Endothelial cell of umbilical vein (primary cell): ENCODE measurements around the gene NAA20. TPM values are rescaled to one million over a fixed set of nuclear protein-coding genes. Genes with fewer than 3 reads are reported as not detected.

Experiments
- BruUV-seq: library from RNA; stranded (reverse); fragments of 400-500 nt; replicated peaks from 2 replicates; lab custom pipeline; 2021; lab: Mats Ljungman, UMichigan
- CTCF ChIA-PET: fragments of 300-600, 350-600 bp; sonication (Branson Sonifier 250); formaldehyde crosslinking; loops from one replicate; lab custom pipeline; 2021; ENCODE audit warnings: antibody characterized with exemption, inconsistent platforms; lab: Charles Lee
- POLR2A ChIA-PET: fragments of 300-600, 350-600 bp; sonication (Branson Sonifier 250); formaldehyde crosslinking; loops from one replicate; lab custom pipeline; 2021; ENCODE audit warnings: antibody characterized with exemption, inconsistent platforms; lab: Charles Lee
- DNase-seq: peaks from one replicate; pipeline ENCODE4 v3.0.0-alpha.2; 2011; ENCODE audit warnings: low read depth, low spot score
- FAIRE-seq: peaks from 2 replicates; lab custom pipeline; 2011; peaks lifted over from hg19 to GRCh38; lab: Jason Lieb, UNC
- H2AFZ ChIP-seq: 2 replicates; pipeline ENCODE4 v1.6.0; 2012; ENCODE audit warnings: low read depth, low read length, control low read depth, inconsistent platforms
- H3K27ac ChIP-seq: 2 replicates; pipeline ENCODE4 v1.5.1; 2011; ENCODE audit warnings: low read depth, mild to moderate bottlenecking, control low read depth, low read length, moderate library complexity; ENCODE audit not compliant: insufficient read depth
- H3K27me3 ChIP-seq, 2 experiments: 2 replicates each; pipeline versions ENCODE4 v1.6.0 to v1.6.1; 2011; ENCODE audit warnings: low read length in 2 of 2, mixed read lengths in 1 of 2; ENCODE audit not compliant: control insufficient read depth in 2 of 2, insufficient read depth in 2 of 2
- H3K36me3 ChIP-seq, 2 experiments: 2 replicates in 1 of 2; 3 replicates in 1 of 2; pipeline ENCODE4 v1.5.1; 2011; ENCODE audit warnings: low read length in 2 of 2, mild to moderate bottlenecking in 1 of 2, moderate library complexity in 1 of 2; ENCODE audit not compliant: control insufficient read depth in 2 of 2, insufficient read depth in 2 of 2; ENCODE audit errors: extremely low read depth in 1 of 2
- H3K4me1 ChIP-seq: 3 replicates; pipeline ENCODE4 v1.5.1; 2011; ENCODE audit warnings: mild to moderate bottlenecking, low read length; ENCODE audit not compliant: control insufficient read depth, insufficient read depth; ENCODE audit errors: extremely low read depth
- H3K4me2 ChIP-seq: 2 replicates; pipeline ENCODE4 v1.6.1; 2011; ENCODE audit warnings: low read length, control low read depth, mixed read lengths; ENCODE audit not compliant: insufficient read depth
- H3K4me3 ChIP-seq, 3 experiments: fragments of 200-600 bp in 1 of 3; sonication (generic), shearing (Covaris generic) in 1 of 3; replicated peaks in 1 of 3; 2 replicates each; pipeline ENCODE4 v1.5.1; 2011 to 2016; ENCODE audit warnings: control low read depth in 3 of 3, low read length in 3 of 3, mild to moderate bottlenecking in 2 of 3, inconsistent platforms in 1 of 3, low read depth in 1 of 3, moderate library complexity in 1 of 3; ENCODE audit not compliant: insufficient read depth in 1 of 3
- H3K79me2 ChIP-seq: 2 replicates; pipeline ENCODE4 v1.6.0; 2012; ENCODE audit warnings: low read length, inconsistent platforms; ENCODE audit not compliant: control insufficient read depth, insufficient read depth
- H3K9ac ChIP-seq: replicated peaks from 2 replicates; pipeline ENCODE3; 2011; ENCODE audit warnings: low read length, control low read depth; ENCODE audit not compliant: insufficient read depth; ENCODE audit errors: extremely low read depth
- H3K9me1 ChIP-seq: replicated peaks from 3 replicates; pipeline ENCODE4 v1.6.0; 2011; ENCODE audit warnings: mild to moderate bottlenecking, low read length; ENCODE audit not compliant: control insufficient read depth, insufficient read depth; ENCODE audit errors: extremely low read depth
- H3K9me3 ChIP-seq: replicated peaks from 2 replicates; pipeline ENCODE4 v1.5.1; 2012; ENCODE audit warnings: low read length, inconsistent platforms; ENCODE audit not compliant: control insufficient read depth, insufficient read depth
- H4K20me1 ChIP-seq: replicated peaks from 2 replicates; pipeline ENCODE3; 2011; ENCODE audit warnings: mild to moderate bottlenecking, low read length; ENCODE audit not compliant: control insufficient read depth, insufficient read depth; ENCODE audit errors: extremely low read depth
- EZH2 ChIP-seq: IDR thresholded peaks from 2 replicates; pipeline ENCODE4 v1.6.1; 2012; ENCODE audit warnings: borderline replicate concordance, low read depth, mild to moderate bottlenecking, moderate library complexity, low read length, inconsistent platforms; ENCODE audit not compliant: severe bottlenecking
- FOS ChIP-seq: IDR thresholded peaks from 2 replicates; pipeline ENCODE4 v1.6.1; 2011; ENCODE audit warnings: mild to moderate bottlenecking, low read length, moderate library complexity, borderline replicate concordance; ENCODE audit not compliant: insufficient read depth
- GATA2 ChIP-seq: IDR thresholded peaks from 2 replicates; pipeline ENCODE4 v1.7.0; 2011; ENCODE audit warnings: low read depth, mild to moderate bottlenecking, moderate library complexity, mixed read lengths, low read length; ENCODE audit not compliant: insufficient read length, insufficient read depth
- JUN ChIP-seq: IDR thresholded peaks from 2 replicates; pipeline ENCODE4 v1.6.1; 2011; ENCODE audit warnings: borderline replicate concordance, low read depth; ENCODE audit not compliant: insufficient read length, insufficient read depth
- MYC ChIP-seq: IDR thresholded peaks from one replicate; pipeline ENCODE4 v1.6.1; 2011; ENCODE audit warnings: mild to moderate bottlenecking, low read depth, low read length
- POLR2A ChIP-seq: IDR thresholded peaks from 2 replicates; pipeline ENCODE4 v1.6.1; 2012; ENCODE audit warnings: low read depth, mild to moderate bottlenecking, control low read depth, low read length
- POLR2AphosphoS5 ChIP-seq: IDR thresholded peaks from 2 replicates; pipeline ENCODE4 v1.6.1; 2012; ENCODE audit warnings: low read depth, mild to moderate bottlenecking, control low read depth, low read length, moderate library complexity; ENCODE audit not compliant: insufficient read depth
- dilution Hi-C: fragments of 300-500 bp; cut with MboI; formaldehyde crosslinking; loops from one replicate; pipeline ENCODE4 v1.15.0; 2019; ENCODE audit warnings: low sequenced_read_pairs; ENCODE audit not compliant: extremely low pct_ligation_motif_present
- intact Hi-C: fragments of 100-400 bp; cut with micrococcal nuclease; formaldehyde crosslinking; loops from one replicate; pipeline ENCODE4 v1.10.0; 2022
- polyA plus RNA-seq, 4 experiments: library from polyadenylated mRNA; depleted of rRNA in 3 of 4; stranded (reverse) in 3 of 4; unstranded in 1 of 4; fragments of >200 nt; gene quantifications; 2 replicates each; pipeline versions ENCODE4 v1.2.1 to v1.2.3, GENCODE V29; 2011 to 2012; ENCODE audit warnings: missing spikeins in 1 of 4
- total RNA-seq: library from RNA; stranded (reverse); gene quantifications from 2 replicates; pipeline ENCODE4 v1.2.3, GENCODE V29; 2021
- TF ChIP-seq, protein P1 (sequence below), 2 donors: IDR thresholded peaks; 1 replicate in 1 of 2; 2 replicates in 1 of 2; pipeline ENCODE4 v1.5.1; 2011; ENCODE audit warnings: low read length in 2 of 2, mild to moderate bottlenecking in 2 of 2, moderate library complexity in 2 of 2, control low read depth in 1 of 2, inconsistent platforms in 1 of 2, low read depth in 1 of 2; ENCODE audit not compliant: insufficient read depth in 1 of 2; ENCODE audit errors: extremely low read depth in 1 of 2
- TF ChIP-seq, protein P2 (sequence below): IDR thresholded peaks from 2 replicates; pipeline ENCODE4 v1.6.1; 2011; ENCODE audit not compliant: insufficient read depth, insufficient read length

Gene NAA20
- total and polyA plus RNA-seq, 2 donors (not counting 3 experiments of a cell fraction or from before 2014, with no cell fraction given), result 48.6 to 77.3 TPM

DNA sequence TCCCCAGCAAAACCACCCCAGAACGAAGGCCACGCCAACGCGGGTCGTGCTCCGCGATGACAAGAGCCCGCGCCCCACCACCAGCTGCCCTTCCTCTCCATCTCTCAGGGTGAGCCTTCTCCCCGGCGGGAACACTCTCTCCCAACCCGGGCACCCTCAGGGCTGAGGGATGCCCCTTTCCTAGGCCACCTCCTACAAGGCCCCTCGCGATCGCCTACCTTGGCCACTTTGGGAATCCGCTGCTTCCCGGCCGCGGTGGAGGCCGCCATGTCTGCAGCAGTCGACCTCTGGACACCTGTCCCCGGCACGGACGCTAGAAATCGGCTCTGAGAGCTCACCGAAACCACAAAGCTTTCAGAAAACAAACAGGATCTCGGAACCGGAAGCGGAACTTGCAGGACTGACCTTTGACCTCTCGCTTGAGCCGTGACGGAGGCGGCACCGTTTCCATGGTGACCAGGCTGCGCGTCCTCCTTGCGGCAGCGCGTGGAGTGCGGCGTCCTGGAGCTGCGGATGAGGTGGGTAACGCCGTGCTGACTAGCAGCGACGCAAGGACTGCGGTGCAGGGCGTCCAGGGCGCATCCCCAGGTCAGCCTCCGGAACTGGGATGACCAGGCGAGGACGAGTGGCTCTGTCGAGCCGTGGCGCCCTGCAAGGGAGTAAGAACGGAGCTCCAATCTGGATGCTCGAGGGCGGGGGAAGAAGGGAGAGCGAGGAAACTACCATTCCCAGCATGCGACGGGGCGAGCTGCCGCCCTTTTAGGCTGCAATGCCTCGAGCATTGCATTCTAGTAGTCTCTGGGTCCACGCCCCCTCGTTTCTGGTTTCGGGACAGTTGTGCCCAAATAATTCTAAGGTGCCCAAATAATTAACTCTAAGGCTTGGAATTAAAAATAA is 35.2 kb downstream of the NAA20 start, which contains the start of the genes CFAP61 and CRNKL1:
CFAP61 (plus strand) TSS at position 459 of the 897 bp plus-strand sequence. CDS start 4,122 bp downstream, outside the sequence.
CRNKL1 (minus strand) TSS at position 393 of the 897 bp plus-strand sequence; CDS start at position 269, 124 bp downstream.
- Histone ChIP-seq H3K9ac (peak within 1 kb of the TSS; percentile 75), H3K27ac (peak within 1 kb of the TSS; percentile 49), H3K4me3 (peak within 1 kb of the TSS; percentile 49 to 95 (median 69)), H3K9me3 (no peaks in the 10 kb centered on the region), H4K20me1 (no peaks in the 10 kb centered on the region), H3K4me1 (peaks cover 8% of the 10 kb centered on the region), H3K79me2 (peaks cover 12% of the 10 kb centered on the region), H3K9me1 (no peaks in the 10 kb centered on the region), H2AFZ (peak within 1 kb of the TSS; percentile 66), H3K36me3 (peaks cover 11% of the 10 kb centered on the region in 2 experiments), H3K27me3 (peaks cover 9 to 23% of the 10 kb centered on the region in 2 experiments), H3K4me2 (peak within 1 kb of the TSS; percentile 94)
- no TSS peak for BruUV-seq
- DNase-seq (peak; percentile 98), FAIRE-seq (peak; percentile 99)
- TF ChIP-seq MYC (no peak), GATA2 (no peak), POLR2AphosphoS5 (peak; percentile 46), EZH2 (no peak), FOS (no peak), POLR2A (peak; percentile 29), JUN (no peak)
- TF ChIP-seq, protein P1, sequence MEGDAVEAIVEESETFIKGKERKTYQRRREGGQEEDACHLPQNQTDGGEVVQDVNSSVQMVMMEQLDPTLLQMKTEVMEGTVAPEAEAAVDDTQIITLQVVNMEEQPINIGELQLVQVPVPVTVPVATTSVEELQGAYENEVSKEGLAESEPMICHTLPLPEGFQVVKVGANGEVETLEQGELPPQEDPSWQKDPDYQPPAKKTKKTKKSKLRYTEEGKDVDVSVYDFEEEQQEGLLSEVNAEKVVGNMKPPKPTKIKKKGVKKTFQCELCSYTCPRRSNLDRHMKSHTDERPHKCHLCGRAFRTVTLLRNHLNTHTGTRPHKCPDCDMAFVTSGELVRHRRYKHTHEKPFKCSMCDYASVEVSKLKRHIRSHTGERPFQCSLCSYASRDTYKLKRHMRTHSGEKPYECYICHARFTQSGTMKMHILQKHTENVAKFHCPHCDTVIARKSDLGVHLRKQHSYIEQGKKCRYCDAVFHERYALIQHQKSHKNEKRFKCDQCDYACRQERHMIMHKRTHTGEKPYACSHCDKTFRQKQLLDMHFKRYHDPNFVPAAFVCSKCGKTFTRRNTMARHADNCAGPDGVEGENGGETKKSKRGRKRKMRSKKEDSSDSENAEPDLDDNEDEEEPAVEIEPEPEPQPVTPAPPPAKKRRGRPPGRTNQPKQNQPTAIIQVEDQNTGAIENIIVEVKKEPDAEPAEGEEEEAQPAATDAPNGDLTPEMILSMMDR (IDR thresholded peaks at IDR 0.05; ENCODE audit: extremely low read depth in 1 of 2, insufficient read depth in 1 of 2, low read depth in 1 of 2, low read length in 2 of 2), result peak in 1 of 2 donors; percentile 15
- TF ChIP-seq, protein P2, sequence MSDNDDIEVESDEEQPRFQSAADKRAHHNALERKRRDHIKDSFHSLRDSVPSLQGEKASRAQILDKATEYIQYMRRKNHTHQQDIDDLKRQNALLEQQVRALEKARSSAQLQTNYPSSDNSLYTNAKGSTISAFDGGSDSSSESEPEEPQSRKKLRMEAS, result peak; percentile 88
- dilution Hi-C loops, result no loop called here
- ChIA-PET POLR2A (interaction anchor here (0.7 to 1.3 kb wide), 3 partner anchors 14 to 76 kb away, joined by 3 to 11 read pairs (median 3); partner anchors contain the start of gene NAA20), CTCF (interaction anchor here (0.6 to 2.0 kb wide), 11 partner anchors 9 to 593 kb away, joined by 3 to 9 read pairs (median 4); partner anchors contain the start of gene NAA20)
- intact Hi-C loops, result loop anchor here (1.0 to 5.0 kb wide), 3 partner anchors 14 to 360 kb away; partner anchors contain the start of gene NAA20
